ENCODE data around the gene FCGR1A.
"Not testable (repeated sequence)": the region's sequence is repeated elsewhere in the genome, so short reads cannot be mapped to it uniquely, and the experiment has no call there.

GRCh38 chr1:149740148-149740581, 42.3 kb upstream of the FCGR1A start:
- not testable (repeated sequence) for TF ChIP-seq SRF (CRISPR knock-in tag; IDR thresholded peaks at IDR 0.05); STAG1 (CRISPR knock-in tag; IDR thresholded peaks at IDR 0.05; ENCODE audit: borderline replicate concordance); KAT8 (IDR thresholded peaks at IDR 0.05; ENCODE audit: low read depth); ZNF212 (CRISPR knock-in tag; IDR thresholded peaks at IDR 0.05); SMAD3 (CRISPR knock-in tag; conservative IDR thresholded peaks at IDR 0.05); KLF13 (tag; IDR thresholded peaks at IDR 0.05; ENCODE audit: borderline replicate concordance, low read depth); MGA (IDR thresholded peaks at IDR 0.05)

All from K562 (cell line).